ENCODE measurements around the gene PSME2. TPM values are rescaled to one million over a fixed set of nuclear protein-coding genes. Genes with fewer than 3 reads are reported as not detected.

PSME2 gene
- total RNA-seq, 1 experiment from 2014 or later = 153 TPM

DNA sequence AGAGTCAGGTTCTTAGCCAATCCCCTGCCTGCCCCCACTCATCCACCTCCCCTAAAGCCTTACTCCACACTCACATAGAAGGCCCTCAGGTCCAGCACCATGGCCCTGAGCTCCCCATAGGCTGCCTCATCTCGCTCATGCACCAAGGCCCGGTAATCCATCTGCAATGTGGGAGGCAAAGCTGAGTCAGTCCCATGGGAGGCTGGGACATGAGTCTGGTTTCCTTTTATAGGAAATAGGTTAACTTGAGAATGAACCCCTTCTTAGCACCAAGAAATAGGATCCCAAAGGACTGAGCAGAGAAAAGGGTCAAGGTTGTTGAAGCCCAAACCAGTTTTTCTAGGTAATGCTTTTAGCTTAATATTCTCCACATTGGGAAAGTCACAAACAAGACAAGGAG is 2.9 kb downstream of the PSME2 start:
- CTCF ChIA-PET = no interaction called here

DNA sequence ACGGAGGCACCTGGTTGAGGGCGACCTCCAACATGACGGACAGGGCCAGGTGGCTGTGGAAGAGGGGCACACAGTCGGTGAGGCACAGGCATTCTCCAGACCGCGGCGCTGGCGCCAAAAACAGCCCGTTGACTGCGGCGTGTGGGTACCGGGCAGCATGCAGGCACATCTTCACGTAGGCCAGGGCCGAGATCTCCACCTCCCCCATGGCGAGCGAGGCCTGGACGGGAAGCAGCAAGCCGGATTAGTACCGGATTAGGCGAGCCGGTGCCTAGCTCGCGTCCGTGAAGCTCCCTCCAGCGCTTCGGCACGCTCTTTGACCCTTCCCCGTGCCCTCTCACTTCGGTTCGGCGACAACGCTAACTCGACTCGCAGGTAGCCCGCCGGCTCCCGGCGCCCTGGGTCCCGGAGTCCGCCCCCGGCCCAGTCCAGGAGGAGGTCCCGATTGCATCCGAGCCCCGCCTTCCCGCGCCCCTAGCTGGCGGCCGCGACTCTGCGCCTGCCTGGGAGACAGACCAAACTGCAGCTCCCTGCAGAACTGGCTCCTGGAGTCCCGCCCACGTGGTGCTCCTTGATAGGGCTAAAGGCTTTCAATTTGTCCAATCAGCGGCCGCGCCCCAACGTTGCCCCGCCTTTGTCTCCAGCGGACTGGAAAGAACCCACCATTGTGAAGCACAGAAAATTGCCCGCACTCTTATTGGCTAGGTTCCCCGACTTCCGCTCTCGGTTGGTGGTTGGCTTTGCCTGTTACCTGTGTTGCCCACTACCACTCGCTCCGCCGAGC is 5.1 kb downstream of the PSME2 start, which contains the start of gene EMC9:
Gene EMC9, minus strand, starts transcription at position 495 of the 784 bp plus-strand sequence. Its CDS starts 287 bp downstream, at position 208.
- no peaks in the 10 kb centered on the region for H4K20me1 ChIP-seq (ENCODE audit: insufficient read depth)
- H3K9me2 ChIP-seq (ENCODE audit: insufficient read depth) = no peaks in the 10 kb centered on the region
- H3K36me3 ChIP-seq (ENCODE audit: low read depth) = no peaks in the 10 kb centered on the region
- ChIA-PET POLR2A (ENCODE audit: unreplicated experiment) (interaction anchor here (0.6 to 0.9 kb wide), 3 partner anchors 20 to 589 kb away, joined by 3 to 14 read pairs (median 5); partner anchors contain the start of gene IRF9), CTCF (interaction anchor here (0.7 kb wide), 2 partner anchors 12 to 20 kb away, joined by 3 read pairs; no protein-coding TSS in a partner anchor)
- H3F3A ChIP-seq (ENCODE audit: insufficient read depth, low read depth) = peaks cover 7% of the 10 kb centered on the region
- peak; percentile 88 to 91 for DNase-seq
- H3K27me3 ChIP-seq (ENCODE audit: insufficient read depth, low read depth) = no peaks in the 10 kb centered on the region
- no peak for TF ChIP-seq EZH2 (IDR thresholded peaks at IDR 0.05; ENCODE audit: low read depth)
- TF ChIP-seq, protein P1, sequence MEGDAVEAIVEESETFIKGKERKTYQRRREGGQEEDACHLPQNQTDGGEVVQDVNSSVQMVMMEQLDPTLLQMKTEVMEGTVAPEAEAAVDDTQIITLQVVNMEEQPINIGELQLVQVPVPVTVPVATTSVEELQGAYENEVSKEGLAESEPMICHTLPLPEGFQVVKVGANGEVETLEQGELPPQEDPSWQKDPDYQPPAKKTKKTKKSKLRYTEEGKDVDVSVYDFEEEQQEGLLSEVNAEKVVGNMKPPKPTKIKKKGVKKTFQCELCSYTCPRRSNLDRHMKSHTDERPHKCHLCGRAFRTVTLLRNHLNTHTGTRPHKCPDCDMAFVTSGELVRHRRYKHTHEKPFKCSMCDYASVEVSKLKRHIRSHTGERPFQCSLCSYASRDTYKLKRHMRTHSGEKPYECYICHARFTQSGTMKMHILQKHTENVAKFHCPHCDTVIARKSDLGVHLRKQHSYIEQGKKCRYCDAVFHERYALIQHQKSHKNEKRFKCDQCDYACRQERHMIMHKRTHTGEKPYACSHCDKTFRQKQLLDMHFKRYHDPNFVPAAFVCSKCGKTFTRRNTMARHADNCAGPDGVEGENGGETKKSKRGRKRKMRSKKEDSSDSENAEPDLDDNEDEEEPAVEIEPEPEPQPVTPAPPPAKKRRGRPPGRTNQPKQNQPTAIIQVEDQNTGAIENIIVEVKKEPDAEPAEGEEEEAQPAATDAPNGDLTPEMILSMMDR (conservative IDR thresholded peaks at IDR 0.05) = no peak
- TSS peak; percentile 18 for BruUV-seq (replicated peaks)
- H3K4me1 ChIP-seq (replicated peaks; ENCODE audit: insufficient read depth) = peaks cover 23% of the 10 kb centered on the region
- peak within 1 kb of the TSS; percentile 85 for H3K4me2 ChIP-seq
- H3K9me3 ChIP-seq (ENCODE audit: insufficient read depth, low read depth) = no peaks in the 10 kb centered on the region
- peak within 1 kb of the TSS; percentile 74 for H3K4me3 ChIP-seq
- peak within 1 kb of the TSS; percentile 38 for H3K27ac ChIP-seq
- intact Hi-C loops (cut with micrococcal nuclease; ENCODE audit: unreplicated experiment) = no loop called here
- H3K79me2 ChIP-seq (ENCODE audit: low read depth) = peaks cover 38% of the 10 kb centered on the region
- peak within 1 kb of the TSS; percentile 70 for H2AFZ ChIP-seq

More for the DNA sequence above, 2.9 kb downstream of the PSME2 start:
- peaks cover 42% of the 10 kb centered on the region for H3K79me2 ChIP-seq (ENCODE audit: low read depth)
- no peaks in the 10 kb centered on the region for H3K27me3 ChIP-seq (ENCODE audit: insufficient read depth, low read depth)
- BruUV-seq (replicated peaks) = no TSS peak
- H3K27ac ChIP-seq = no peak overlapping the region
- no peak for DNase-seq
- intact Hi-C loops (cut with micrococcal nuclease; ENCODE audit: unreplicated experiment) = no loop called here
- no peaks in the 10 kb centered on the region for H4K20me1 ChIP-seq (ENCODE audit: insufficient read depth)
- H3K4me3 ChIP-seq = no peak overlapping the region
- POLR2A ChIA-PET (ENCODE audit: unreplicated experiment) = no interaction called here
- no peak overlapping the region for H2AFZ ChIP-seq
- H3K36me3 ChIP-seq (ENCODE audit: low read depth) = no peaks in the 10 kb centered on the region
- H3F3A ChIP-seq (ENCODE audit: insufficient read depth, low read depth) = peaks cover 10% of the 10 kb centered on the region
- H3K9me2 ChIP-seq (ENCODE audit: insufficient read depth) = no peaks in the 10 kb centered on the region
- no peaks in the 10 kb centered on the region for H3K9me3 ChIP-seq (ENCODE audit: insufficient read depth, low read depth)
- H3K4me2 ChIP-seq = no peak overlapping the region
- TF ChIP-seq, protein P1 (conservative IDR thresholded peaks at IDR 0.05) = no peak
- TF ChIP-seq EZH2 (IDR thresholded peaks at IDR 0.05; ENCODE audit: low read depth) = no peak
- peaks cover 21% of the 10 kb centered on the region for H3K4me1 ChIP-seq (replicated peaks; ENCODE audit: insufficient read depth)

GRCh38 chr14:24139272-24139934 is 7.0 kb downstream of the PSME2 start:
- no peak for DNase-seq
- no peak overlapping the region for H3K27ac ChIP-seq
- ChIA-PET CTCF (no interaction called here), POLR2A (ENCODE audit: unreplicated experiment) (no interaction called here)
- TF ChIP-seq EZH2 (IDR thresholded peaks at IDR 0.05; ENCODE audit: low read depth) = no peak
- TF ChIP-seq, protein P1 (conservative IDR thresholded peaks at IDR 0.05) = no peak
- no peaks in the 10 kb centered on the region for H3K27me3 ChIP-seq (ENCODE audit: insufficient read depth, low read depth)
- peaks cover 21% of the 10 kb centered on the region for H3K79me2 ChIP-seq (ENCODE audit: low read depth)
- no peaks in the 10 kb centered on the region for H3K9me3 ChIP-seq (ENCODE audit: insufficient read depth, low read depth)
- peaks cover 20% of the 10 kb centered on the region for H3K4me1 ChIP-seq (replicated peaks; ENCODE audit: insufficient read depth)
- intact Hi-C loops (cut with micrococcal nuclease; ENCODE audit: unreplicated experiment) = no loop called here
- no peak overlapping the region for H2AFZ ChIP-seq
- H4K20me1 ChIP-seq (ENCODE audit: insufficient read depth) = no peaks in the 10 kb centered on the region
- BruUV-seq (replicated peaks) = no TSS peak
- no peaks in the 10 kb centered on the region for H3K9me2 ChIP-seq (ENCODE audit: insufficient read depth)
- H3K36me3 ChIP-seq (ENCODE audit: low read depth) = no peaks in the 10 kb centered on the region
- peak overlapping the region; percentile 74; the same call in 1 of the 2 replicates for H3K4me3 ChIP-seq
- H3F3A ChIP-seq (ENCODE audit: insufficient read depth, low read depth) = peaks cover 14% of the 10 kb centered on the region
- peak overlapping the region; percentile 85 for H3K4me2 ChIP-seq
